ENCODE results near the gene OSBPL2. TPM values are rescaled to one million over a fixed set of nuclear protein-coding genes. Genes with fewer than 3 reads are reported as not detected.

OSBPL2 gene
- polyA plus RNA-seq, 1 donor (not counting 4 experiments of a cell fraction or from before 2014, with no cell fraction given), result 15.9 TPM

GRCh38 chr20:62323980-62324906 is 85.9 kb downstream of the OSBPL2 start:
- DNase-seq (ENCODE audit: low read depth, low spot score) (no peak), FAIRE-seq (no peak)
- Histone ChIP-seq H3K79me2 (ENCODE audit: control insufficient read depth, insufficient read depth, low read length) (no peaks in the 10 kb centered on the region), H3K9me3 (ENCODE audit: control insufficient read depth, low read depth, low read length) (no peaks in the 10 kb centered on the region), H3K9ac (ENCODE audit: control insufficient read depth, extremely low read depth, insufficient read depth, low read length) (no peak overlapping the region), H3K27ac (ENCODE audit: control insufficient read depth, insufficient read depth, low read length) (no peak overlapping the region), H3K4me1 (ENCODE audit: control insufficient read depth, extremely low read depth, insufficient read depth, low read length) (no peaks in the 10 kb centered on the region), H3K36me3 (ENCODE audit: control insufficient read depth in 2 of 2, extremely low read depth in 1 of 2, insufficient read depth in 2 of 2, low read length in 2 of 2) (peaks cover 48 to 50% of the 10 kb centered on the region in 2 experiments), H4K20me1 (ENCODE audit: control insufficient read depth, extremely low read depth, insufficient read depth, low read length) (no peaks in the 10 kb centered on the region), H3K4me3 (ENCODE audit: control insufficient read depth in 2 of 3, extremely low read depth in 1 of 3, insufficient read depth in 2 of 3, low read depth in 1 of 3, low read length in 3 of 3) (no peak overlapping the region), H2AFZ (ENCODE audit: control insufficient read depth, low read length) (no peak overlapping the region), H3K27me3 (ENCODE audit: control insufficient read depth, extremely low read depth, insufficient read depth, low read length) (no peaks in the 10 kb centered on the region), H3K9me1 (ENCODE audit: control insufficient read depth, extremely low read depth, insufficient read depth, low read length) (no peaks in the 10 kb centered on the region), H3K4me2 (ENCODE audit: control insufficient read depth, extremely low read depth, insufficient read depth, low read depth, low read length) (no peak overlapping the region)
- dilution Hi-C loops (cut with MboI; ENCODE audit: extremely low pct_ligation_motif_present, low sequenced_read_pairs), result no loop called here
- TF ChIP-seq CTCF (optimal IDR thresholded peaks at IDR 0.05 in 1 of 3, IDR thresholded peaks at IDR 0.05 in 1 of 3, conservative IDR thresholded peaks at IDR 0.05 in 1 of 3; ENCODE audit: extremely low read depth in 1 of 3, insufficient read depth in 2 of 3, low read length in 3 of 3), result no peak
- TF ChIP-seq EZH2 (IDR thresholded peaks at IDR 0.05; ENCODE audit: low read length), result no peak

GRCh38 chr20:62325172-62325905 is 87.0 kb downstream of the OSBPL2 start:
- FAIRE-seq, result no peak
- TF ChIP-seq EZH2 (IDR thresholded peaks at IDR 0.05; ENCODE audit: low read length), result no peak
- no peak for TF ChIP-seq CTCF (optimal IDR thresholded peaks at IDR 0.05 in 1 of 3, IDR thresholded peaks at IDR 0.05 in 1 of 3, conservative IDR thresholded peaks at IDR 0.05 in 1 of 3; ENCODE audit: extremely low read depth in 1 of 3, insufficient read depth in 2 of 3, low read length in 3 of 3)
- Histone ChIP-seq H3K9me1 (ENCODE audit: control insufficient read depth, extremely low read depth, insufficient read depth, low read length) (no peaks in the 10 kb centered on the region), H3K9ac (ENCODE audit: control insufficient read depth, extremely low read depth, insufficient read depth, low read length) (no peak overlapping the region), H3K27me3 (ENCODE audit: control insufficient read depth, extremely low read depth, insufficient read depth, low read length) (no peaks in the 10 kb centered on the region), H3K36me3 (ENCODE audit: control insufficient read depth in 2 of 2, extremely low read depth in 1 of 2, insufficient read depth in 2 of 2, low read length in 2 of 2) (peaks cover 55 to 56% of the 10 kb centered on the region in 2 experiments), H3K4me3 (ENCODE audit: control insufficient read depth in 2 of 3, extremely low read depth in 1 of 3, insufficient read depth in 2 of 3, low read depth in 1 of 3, low read length in 3 of 3) (no peak overlapping the region), H3K79me2 (ENCODE audit: control insufficient read depth, insufficient read depth, low read length) (no peaks in the 10 kb centered on the region), H4K20me1 (ENCODE audit: control insufficient read depth, extremely low read depth, insufficient read depth, low read length) (no peaks in the 10 kb centered on the region), H3K4me2 (ENCODE audit: control insufficient read depth, extremely low read depth, insufficient read depth, low read depth, low read length) (no peak overlapping the region), H3K27ac (ENCODE audit: control insufficient read depth, insufficient read depth, low read length) (no peak overlapping the region), H2AFZ (ENCODE audit: control insufficient read depth, low read length) (no peak overlapping the region), H3K9me3 (ENCODE audit: control insufficient read depth, low read depth, low read length) (no peaks in the 10 kb centered on the region), H3K4me1 (ENCODE audit: control insufficient read depth, extremely low read depth, insufficient read depth, low read length) (no peaks in the 10 kb centered on the region)
- DNase-seq (ENCODE audit: low read depth, low spot score), result no peak
- dilution Hi-C loops (cut with MboI; ENCODE audit: extremely low pct_ligation_motif_present, low sequenced_read_pairs), result no loop called here

Measured in keratinocyte (primary cell).